Measurements from ENCODE around the gene ADGRG6.

DNA sequence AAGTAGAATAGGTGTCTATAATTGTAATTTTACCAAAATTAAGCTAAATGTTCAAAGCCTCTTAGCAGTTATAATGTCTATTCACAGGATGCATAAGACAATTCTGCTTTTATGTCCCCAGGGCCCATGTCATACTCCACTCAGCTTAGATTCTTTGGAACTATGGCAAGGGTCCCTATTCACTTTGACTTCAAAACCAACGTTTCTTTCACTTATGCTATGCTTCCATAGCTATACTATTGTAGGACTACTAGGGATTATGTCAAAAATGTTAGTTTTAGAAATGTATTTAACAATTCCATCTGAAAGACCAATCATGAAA, 15.8 kb upstream of the ADGRG6 start:
- TF ChIP-seq, protein P1, sequence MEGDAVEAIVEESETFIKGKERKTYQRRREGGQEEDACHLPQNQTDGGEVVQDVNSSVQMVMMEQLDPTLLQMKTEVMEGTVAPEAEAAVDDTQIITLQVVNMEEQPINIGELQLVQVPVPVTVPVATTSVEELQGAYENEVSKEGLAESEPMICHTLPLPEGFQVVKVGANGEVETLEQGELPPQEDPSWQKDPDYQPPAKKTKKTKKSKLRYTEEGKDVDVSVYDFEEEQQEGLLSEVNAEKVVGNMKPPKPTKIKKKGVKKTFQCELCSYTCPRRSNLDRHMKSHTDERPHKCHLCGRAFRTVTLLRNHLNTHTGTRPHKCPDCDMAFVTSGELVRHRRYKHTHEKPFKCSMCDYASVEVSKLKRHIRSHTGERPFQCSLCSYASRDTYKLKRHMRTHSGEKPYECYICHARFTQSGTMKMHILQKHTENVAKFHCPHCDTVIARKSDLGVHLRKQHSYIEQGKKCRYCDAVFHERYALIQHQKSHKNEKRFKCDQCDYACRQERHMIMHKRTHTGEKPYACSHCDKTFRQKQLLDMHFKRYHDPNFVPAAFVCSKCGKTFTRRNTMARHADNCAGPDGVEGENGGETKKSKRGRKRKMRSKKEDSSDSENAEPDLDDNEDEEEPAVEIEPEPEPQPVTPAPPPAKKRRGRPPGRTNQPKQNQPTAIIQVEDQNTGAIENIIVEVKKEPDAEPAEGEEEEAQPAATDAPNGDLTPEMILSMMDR (IDR thresholded peaks at IDR 0.05 in 4 of 5, conservative IDR thresholded peaks at IDR 0.05 in 1 of 5), result no peak
- TF ChIP-seq POLR2A (IDR thresholded peaks at IDR 0.05), result no peak
